Gastroesophageal sphincter (tissue), 3 donors: ENCODE results near the gene CUX1.

ENCODE experiments used
- CTCF ChIP-seq, 4 experiments: fragments of 200-600 bp in 2 of 4; fragments of 450-650 bp in 2 of 4; sonication (generic) in 1 of 4; IDR thresholded peaks; one replicate each; pipeline ENCODE4 v1.5.1; 2017 to 2019; ENCODE audit warnings: antibody characterized with exemption in 4 of 4, mild to moderate bottlenecking in 2 of 4, moderate library complexity in 2 of 4
- EP300 ChIP-seq: sonication (generic); formaldehyde crosslinking; IDR thresholded peaks from one replicate; pipeline ENCODE4 v1.6.1; 2017; ENCODE audit warnings: antibody characterized with exemption, mild to moderate bottlenecking
- POLR2A ChIP-seq, 2 donors: fragments of 450-650 bp; IDR thresholded peaks; one replicate each; pipeline ENCODE4 v1.6.1; 2017; ENCODE audit warnings: antibody characterized with exemption in 2 of 2, mild to moderate bottlenecking in 2 of 2, moderate library complexity in 1 of 2

- no peak for TF ChIP-seq CTCF (IDR thresholded peaks at IDR 0.05)
- TF ChIP-seq POLR2A (IDR thresholded peaks at IDR 0.05): no peak
- no peak for TF ChIP-seq EP300
Observed at GRCh38 chr7:101768280-101768679, 49.1 kb upstream of the CUX1 start.
